Activated CD4-positive, alpha-beta memory T cell treated with anti-CD3 and anti-CD28 coated beads for 36 hours (primary cell): Measurements from ENCODE around the gene CUL2. TPM values are rescaled to one million over a fixed set of nuclear protein-coding genes. Genes with fewer than 3 reads are reported as not detected.

Source experiments
- CTCF ChIA-PET: fragments of 350-600 bp; sonication (Branson Sonifier 250); formaldehyde crosslinking; loops from one replicate; lab custom pipeline; 2021; ENCODE audit warnings: antibody characterized with exemption, inconsistent platforms; lab: Charles Lee
- POLR2A ChIA-PET: fragments of 350-600 bp; sonication (Branson Sonifier 250); formaldehyde crosslinking; loops from one replicate; lab custom pipeline; 2021; ENCODE audit warnings: antibody characterized with exemption; lab: Charles Lee
- DNase-seq: peaks from one replicate; pipeline ENCODE4 v3.0.0-alpha.2; 2020
- H3K27ac Mint-ChIP-seq: one replicate; pipeline ENCODE4 v1.8.0; 2021; ENCODE audit warnings: mixed read lengths
- H3K27me3 Mint-ChIP-seq: one replicate; pipeline ENCODE4 v1.8.0; 2021; ENCODE audit warnings: mixed read lengths
- H3K36me3 Mint-ChIP-seq: one replicate; pipeline ENCODE4 v1.8.0; 2021; ENCODE audit warnings: mixed read lengths
- H3K4me1 Mint-ChIP-seq: one replicate; pipeline ENCODE4 v1.8.0; 2021; ENCODE audit warnings: low read depth, mixed read lengths
- H3K4me3 Mint-ChIP-seq: one replicate; pipeline ENCODE4 v1.8.0; 2021; ENCODE audit warnings: mild to moderate bottlenecking, mixed read lengths
- H3K9me3 Mint-ChIP-seq: one replicate; pipeline ENCODE4 v1.8.0; 2021; ENCODE audit warnings: mixed read lengths
- intact Hi-C: fragments of 100-400 bp; cut with micrococcal nuclease; formaldehyde crosslinking; loops from one replicate; pipeline ENCODE4 v1.15.1; 2023
- microRNA-seq: library from miRNA; unstranded; fragments of <30 nt; microRNA quantifications from one replicate; pipeline ENCODE4 v1.2.0, GENCODE V29; 2022; ENCODE audit warnings: borderline number of aligned reads, borderline microRNAs expressed, borderline replicate concordance
- total RNA-seq, 2 experiments: library from RNA; stranded (reverse); gene quantifications; one replicate each; pipeline ENCODE4 v1.2.3, GENCODE V29; 2021

CUL2 gene
- total RNA-seq, 2 experiments from 2014 or later, result 39.7 to 43.3 TPM

GRCh38 chr10:34959786-34960185 is 130.4 kb downstream of the CUL2 start:
- ChIA-PET CTCF (no interaction called here), POLR2A (no interaction called here)
- no peak for DNase-seq
- Mint-ChIP-seq H3K27ac (no peak overlapping the region), H3K27me3 (no peaks in the 10 kb centered on the region), H3K9me3 (no peaks in the 10 kb centered on the region), H3K4me1 (no peaks in the 10 kb centered on the region), H3K36me3 (no peaks in the 10 kb centered on the region), H3K4me3 (no peak overlapping the region)
- intact Hi-C loops, result no loop called here

GRCh38 chr10:34959321-34959720 is 130.8 kb downstream of the CUL2 start:
- POLR2A ChIA-PET, result no interaction called here
- no peaks in the 10 kb centered on the region for H3K9me3 Mint-ChIP-seq

More at GRCh38 chr10:34959321-34959720, 130.8 kb downstream of the CUL2 start:
- Mint-ChIP-seq H3K36me3 (no peaks in the 10 kb centered on the region), H3K4me1 (no peaks in the 10 kb centered on the region), H3K27ac (no peak overlapping the region), H3K4me3 (no peak overlapping the region), H3K27me3 (no peaks in the 10 kb centered on the region)
- CTCF ChIA-PET, result interaction anchor here (0.6 kb wide), 1 partner anchor 223 kb away, joined by 3 read pairs; no protein-coding TSS in a partner anchor
- intact Hi-C loops, result no loop called here
- no peak for DNase-seq

Small RNAs within 50 kb of the gene (microRNA-seq; reads per million reads assigned to microRNA genes)
- gene MIR3611, result 5.9 reads per million, percentile 20 among the genes with 10 or more reads in this experiment

Other genes starting within 250 kb of the CUL2 start
- 100 to 1,000 TPM; 160 to 164 TPM for gene CREM, start 36.5 kb upstream of the CUL2 start, total RNA-seq
- 10 to 100 TPM; 34.6 to 36.2 TPM for gene CCNY, start 246.2 kb upstream of the CUL2 start, total RNA-seq